ENCODE results near the gene ZFP2.

ZFP2 gene

DNA sequence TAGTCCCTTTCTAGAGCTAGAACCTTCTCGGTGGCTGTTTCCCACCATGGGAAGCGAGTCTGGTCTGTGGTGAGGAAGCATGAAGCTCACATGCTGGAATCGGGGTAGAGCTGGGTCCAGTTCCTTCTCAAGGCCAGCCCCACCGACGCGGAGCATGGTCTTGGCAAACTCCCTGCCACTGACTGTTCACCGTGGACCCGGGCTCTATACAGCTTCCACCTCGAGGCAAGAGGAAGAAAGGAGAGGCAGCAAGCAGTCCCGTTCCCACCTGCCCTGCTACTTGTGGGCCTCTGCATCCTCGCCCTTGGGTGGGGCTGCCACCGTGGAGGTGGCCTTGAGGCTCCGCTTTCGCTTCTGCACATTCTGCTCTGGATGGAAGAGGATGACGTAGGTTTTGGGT lies 85.7 kb downstream of the ZFP2 start:
- DNase-seq (ENCODE audit: low spot score), result no peak
